Suppressor macrophage (primary cell): Measurements from ENCODE around the gene ELP4.
A peak's percentile ranks its signal among the peaks of the same experiment; 100 is the strongest.

Source experiments
- DNase-seq, 4 experiments: peaks; one replicate each; pipeline ENCODE4 v3.0.0-alpha.2; 2020 to 2022

ELP4 gene

GRCh38 chr11:31780480-31780971 is 271.0 kb downstream of the ELP4 start:
- no peak for DNase-seq

- no peak for DNase-seq
These were observed 272.7 kb downstream of the ELP4 start for GRCh38 chr11:31782257-31782656.

- DNase-seq = no peak
These were observed 273.7 kb downstream of the ELP4 start for GRCh38 chr11:31783252-31783651.

GRCh38 chr11:31784611-31785010 is 275.0 kb downstream of the ELP4 start:
- no peak for DNase-seq

GRCh38 chr11:31786996-31787685 is 277.6 kb downstream of the ELP4 start:
- no peak for DNase-seq

- DNase-seq = no peak
These were observed 278.5 kb downstream of the ELP4 start for GRCh38 chr11:31788085-31788484.

- DNase-seq = no peak
These were observed 281.1 kb downstream of the ELP4 start for GRCh38 chr11:31790649-31791048.

GRCh38 chr11:31792036-31792435 is 282.5 kb downstream of the ELP4 start:
- DNase-seq = no peak

GRCh38 chr11:31792456-31792855 is 282.9 kb downstream of the ELP4 start:
- no peak for DNase-seq

- no peak for DNase-seq
These were observed 283.7 kb downstream of the ELP4 start for GRCh38 chr11:31793264-31793663.

GRCh38 chr11:31794548-31794947 is 285.0 kb downstream of the ELP4 start:
- no peak for DNase-seq

- no peak for DNase-seq
These were observed 286.3 kb downstream of the ELP4 start for GRCh38 chr11:31795706-31796498.

GRCh38 chr11:31796499-31797189 is 287.1 kb downstream of the ELP4 start:
- no peak for DNase-seq

GRCh38 chr11:31797190-31798056 is 287.9 kb downstream of the ELP4 start:
- DNase-seq = no peak

- DNase-seq = no peak
These were observed 288.5 kb downstream of the ELP4 start for GRCh38 chr11:31798057-31798553.

- peak in 1 of 4 experiments; percentile 30 for DNase-seq
These were observed 289.2 kb downstream of the ELP4 start for GRCh38 chr11:31798554-31799434.

- no peak for DNase-seq
These were observed 290.1 kb downstream of the ELP4 start for GRCh38 chr11:31799435-31800397.

GRCh38 chr11:31800398-31801265 is 291.1 kb downstream of the ELP4 start:
- DNase-seq = no peak

- DNase-seq = no peak
These were observed 291.7 kb downstream of the ELP4 start for GRCh38 chr11:31801298-31801702.
